Activated T-cell treated with anti-CD3 and anti-CD28 coated beads, Interleukin-2, amount 50 U/mL, for 1 hour (primary cell): ENCODE results near the gene PPP1R36.
"Not testable (repeated sequence)": the region's sequence is repeated elsewhere in the genome, so short reads cannot be mapped to it uniquely, and the experiment has no call there.

ENCODE experiments used
- DNase-seq: peaks from one replicate; pipeline ENCODE4 v3.0.0-alpha.2; 2020

Gene PPP1R36

GRCh38 chr14:64549791-64550620 is at the start of gene PPP1R36:
Gene PPP1R36 (plus strand): TSS chr14:64549961. CDS start chr14:64549998, 37 bp downstream.
- peak; percentile 61 for DNase-seq

GRCh38 chr14:64500088-64500487 is 49.7 kb upstream of the PPP1R36 start:
- no peak for DNase-seq

- DNase-seq = peak; percentile 28
These were observed 48.2 kb upstream of the PPP1R36 start for GRCh38 chr14:64501411-64502171.

- DNase-seq = peak; percentile 40
These were observed 47.3 kb upstream of the PPP1R36 start for GRCh38 chr14:64502456-64502855.

- DNase-seq = no peak
These were observed 46.8 kb upstream of the PPP1R36 start for GRCh38 chr14:64502887-64503433.

GRCh38 chr14:64503434-64504309 is 46.1 kb upstream of the PPP1R36 start, which contains the start of gene ZBTB25:
Gene ZBTB25 (minus strand): TSS chr14:64503838. CDS start chr14:64490533, 13,305 bp downstream.
- DNase-seq = peak; percentile 95

- peak; percentile 83 for DNase-seq
These were observed 45.4 kb upstream of the PPP1R36 start, which contains the start of gene ZBTB1 for GRCh38 chr14:64504310-64504896. Gene ZBTB1 (plus strand): TSS chr14:64504770. CDS start chr14:64521505, 16,735 bp downstream.

GRCh38 chr14:64504897-64505794 is 44.6 kb upstream of the PPP1R36 start:
- peak; percentile 81 for DNase-seq

GRCh38 chr14:64506721-64507120 is 43.0 kb upstream of the PPP1R36 start:
- DNase-seq = no peak

- DNase-seq = no peak
These were observed 42.2 kb upstream of the PPP1R36 start for GRCh38 chr14:64507376-64508156.

- no peak for DNase-seq
These were observed 41.5 kb upstream of the PPP1R36 start for GRCh38 chr14:64508215-64508776.

GRCh38 chr14:64509036-64509435 is 40.7 kb upstream of the PPP1R36 start:
- DNase-seq = no peak

GRCh38 chr14:64510825-64511671 is 38.7 kb upstream of the PPP1R36 start:
- DNase-seq = peak; percentile 44

GRCh38 chr14:64513271-64513670 is 36.5 kb upstream of the PPP1R36 start:
- no peak for DNase-seq

GRCh38 chr14:64515053-64515452 is 34.7 kb upstream of the PPP1R36 start:
- no peak for DNase-seq

- DNase-seq = no peak
These were observed 32.8 kb upstream of the PPP1R36 start for GRCh38 chr14:64516969-64517368.

- DNase-seq = not testable (repeated sequence)
These were observed 32.1 kb upstream of the PPP1R36 start for GRCh38 chr14:64517667-64518066.

- DNase-seq = no peak
These were observed 31.5 kb upstream of the PPP1R36 start for GRCh38 chr14:64518229-64518628.

- DNase-seq = no peak
These were observed 29.1 kb upstream of the PPP1R36 start for GRCh38 chr14:64520699-64521098.
